Measurements from ENCODE around the gene BGN.

DNA sequence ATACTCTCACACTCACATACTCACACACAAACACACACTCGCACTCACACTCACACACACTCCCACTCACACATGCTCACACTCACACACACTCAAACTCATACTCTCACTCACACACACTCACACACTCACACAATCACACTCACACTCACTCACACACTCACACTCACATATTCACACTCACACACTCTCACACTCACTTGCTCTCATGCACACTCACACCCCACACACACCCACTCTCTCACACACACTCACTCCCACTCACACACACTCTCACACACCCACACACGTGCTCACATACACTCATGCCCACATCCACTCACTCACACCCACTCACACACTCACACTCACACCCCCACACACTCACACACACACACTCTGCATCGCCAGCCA, 17.7 kb downstream of the BGN start:
- no peak for TF ChIP-seq CTCF (IDR thresholded peaks at IDR 0.05 in 8 of 11, conservative IDR thresholded peaks at IDR 0.05 in 3 of 11)
- no peak for TF ChIP-seq POLR2A (IDR thresholded peaks at IDR 0.05)
- TF ChIP-seq POLR2AphosphoS5 (IDR thresholded peaks at IDR 0.05): no peak

All from spleen (tissue), 7 donors.